Adrenal gland (tissue), 5 donors: ENCODE measurements around the gene ACSF2.

Source experiments
- POLR2A ChIP-seq, 2 donors: fragments of 450-650 bp; IDR thresholded peaks; one replicate each; pipeline ENCODE4 v1.6.1; 2017; ENCODE audit warnings: antibody characterized with exemption in 2 of 2, mild to moderate bottlenecking in 2 of 2, moderate library complexity in 1 of 2
- TF ChIP-seq, protein P1 (sequence below), 6 experiments: fragments of 450-650 bp in 4 of 6; fragments of 200-600 bp in 2 of 6; sonication (generic) in 1 of 6; IDR thresholded peaks; 1 replicate in 5 of 6; 2 replicates in 1 of 6; pipeline versions ENCODE4 v1.5.1 to v1.8.0; 2016 to 2021; ENCODE audit warnings: antibody characterized with exemption in 6 of 6, mild to moderate bottlenecking in 2 of 6, moderate library complexity in 1 of 6
- donor health status: DM: no; HTN: no; CAD: no.

DNA sequence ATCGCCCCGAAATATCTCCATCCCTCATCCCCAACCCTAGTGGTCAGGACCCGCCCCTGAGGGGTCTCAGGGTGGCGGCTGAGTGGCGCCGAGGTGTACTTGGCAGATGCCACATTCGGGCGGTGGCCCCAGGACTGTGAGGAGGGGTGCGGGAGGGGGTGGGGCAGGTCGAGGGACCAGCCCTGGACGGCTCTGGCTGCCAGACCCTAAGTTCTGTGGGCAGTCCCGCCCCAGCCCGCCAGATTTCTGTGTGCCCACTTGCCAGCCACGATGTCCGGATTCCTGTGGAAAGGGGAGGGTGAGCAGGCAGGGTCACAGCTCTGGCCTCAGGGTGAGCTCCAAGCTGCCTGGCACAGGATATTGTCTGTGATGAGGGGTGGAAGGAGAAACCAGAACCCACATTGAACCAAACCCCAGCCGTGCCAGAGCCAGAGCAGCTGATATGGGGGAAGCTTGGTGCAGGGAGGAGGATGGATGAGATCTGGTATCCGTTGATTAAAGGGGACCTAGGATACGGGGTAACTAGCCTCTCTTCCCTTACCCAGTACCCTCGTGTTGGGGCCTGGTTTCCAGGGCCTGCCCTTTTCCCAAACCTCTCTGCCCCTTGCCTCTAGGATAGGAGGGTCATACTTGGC is 43.8 kb downstream of the ACSF2 start:
- no peak for TF ChIP-seq POLR2A (IDR thresholded peaks at IDR 0.05)
- TF ChIP-seq, protein P1, sequence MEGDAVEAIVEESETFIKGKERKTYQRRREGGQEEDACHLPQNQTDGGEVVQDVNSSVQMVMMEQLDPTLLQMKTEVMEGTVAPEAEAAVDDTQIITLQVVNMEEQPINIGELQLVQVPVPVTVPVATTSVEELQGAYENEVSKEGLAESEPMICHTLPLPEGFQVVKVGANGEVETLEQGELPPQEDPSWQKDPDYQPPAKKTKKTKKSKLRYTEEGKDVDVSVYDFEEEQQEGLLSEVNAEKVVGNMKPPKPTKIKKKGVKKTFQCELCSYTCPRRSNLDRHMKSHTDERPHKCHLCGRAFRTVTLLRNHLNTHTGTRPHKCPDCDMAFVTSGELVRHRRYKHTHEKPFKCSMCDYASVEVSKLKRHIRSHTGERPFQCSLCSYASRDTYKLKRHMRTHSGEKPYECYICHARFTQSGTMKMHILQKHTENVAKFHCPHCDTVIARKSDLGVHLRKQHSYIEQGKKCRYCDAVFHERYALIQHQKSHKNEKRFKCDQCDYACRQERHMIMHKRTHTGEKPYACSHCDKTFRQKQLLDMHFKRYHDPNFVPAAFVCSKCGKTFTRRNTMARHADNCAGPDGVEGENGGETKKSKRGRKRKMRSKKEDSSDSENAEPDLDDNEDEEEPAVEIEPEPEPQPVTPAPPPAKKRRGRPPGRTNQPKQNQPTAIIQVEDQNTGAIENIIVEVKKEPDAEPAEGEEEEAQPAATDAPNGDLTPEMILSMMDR (IDR thresholded peaks at IDR 0.05): no peak
